ENCODE results near the gene TNRC6A. TPM values are rescaled to one million over a fixed set of nuclear protein-coding genes. Genes with fewer than 3 reads are reported as not detected.

Gene TNRC6A
- total RNA-seq, 1 donor from 2014 or later, result 68.5 TPM

GRCh38 chr16:24822974-24823373 lies 93.5 kb downstream of the TNRC6A start:
- no peak for ATAC-seq (ENCODE audit: low read depth)
- Mint-ChIP-seq H3K27ac (no peak overlapping the region), H3K9me3 (no peaks in the 10 kb centered on the region), H3K4me3 (no peak overlapping the region), H3K27me3 (no peaks in the 10 kb centered on the region), H3K4me1 (no peaks in the 10 kb centered on the region), H3K36me3 (ENCODE audit: low read depth) (peaks cover 87% of the 10 kb centered on the region)
- ChIA-PET CTCF (no interaction called here), POLR2A (no interaction called here)
- TF ChIP-seq CTCF (IDR thresholded peaks at IDR 0.05), result no peak
- no peak for DNase-seq
- intact Hi-C loops (cut with micrococcal nuclease), result no loop called here

- POLR2A ChIA-PET, result no interaction called here
- ATAC-seq (ENCODE audit: low read depth), result no peak
- Mint-ChIP-seq H3K4me1 (no peaks in the 10 kb centered on the region), H3K4me3 (no peak overlapping the region), H3K27ac (no peak overlapping the region), H3K27me3 (no peaks in the 10 kb centered on the region), H3K36me3 (ENCODE audit: low read depth) (peaks cover 68% of the 10 kb centered on the region), H3K9me3 (no peaks in the 10 kb centered on the region)
- no peak for DNase-seq
- TF ChIP-seq CTCF (IDR thresholded peaks at IDR 0.05), result no peak
- CTCF ChIA-PET, result interaction anchor here (0.8 kb wide), 1 partner anchor 399 kb away, joined by 3 read pairs; no protein-coding TSS in a partner anchor
- intact Hi-C loops (cut with micrococcal nuclease), result no loop called here
Measured at GRCh38 chr16:24825696-24826095, 96.2 kb downstream of the TNRC6A start.

GRCh38 chr16:24826096-24826690 lies 96.7 kb downstream of the TNRC6A start:
- Mint-ChIP-seq H3K36me3 (ENCODE audit: low read depth) (peaks cover 63% of the 10 kb centered on the region), H3K27ac (no peak overlapping the region), H3K27me3 (no peaks in the 10 kb centered on the region), H3K4me3 (no peak overlapping the region), H3K4me1 (no peaks in the 10 kb centered on the region), H3K9me3 (no peaks in the 10 kb centered on the region)
- ChIA-PET CTCF (interaction anchor here (0.8 kb wide), 1 partner anchor 399 kb away, joined by 3 read pairs; no protein-coding TSS in a partner anchor), POLR2A (no interaction called here)
- intact Hi-C loops (cut with micrococcal nuclease), result no loop called here
- ATAC-seq (ENCODE audit: low read depth) (no peak), DNase-seq (no peak)
- no peak for TF ChIP-seq CTCF (IDR thresholded peaks at IDR 0.05)

- ChIA-PET POLR2A (no interaction called here), CTCF (interaction anchor here (1.3 kb wide), 1 partner anchor 397 kb away, joined by 3 read pairs; no protein-coding TSS in a partner anchor)
- ATAC-seq (ENCODE audit: low read depth) (no peak), DNase-seq (no peak)
- Mint-ChIP-seq H3K27me3 (no peaks in the 10 kb centered on the region), H3K4me3 (no peak overlapping the region), H3K9me3 (no peaks in the 10 kb centered on the region), H3K4me1 (no peaks in the 10 kb centered on the region), H3K27ac (no peak overlapping the region), H3K36me3 (ENCODE audit: low read depth) (peaks cover 55% of the 10 kb centered on the region)
- no peak for TF ChIP-seq CTCF (IDR thresholded peaks at IDR 0.05)
- intact Hi-C loops (cut with micrococcal nuclease), result no loop called here
Measured at GRCh38 chr16:24826817-24827566, 97.5 kb downstream of the TNRC6A start.

- Mint-ChIP-seq H3K4me1 (no peaks in the 10 kb centered on the region), H3K9me3 (no peaks in the 10 kb centered on the region), H3K27me3 (no peaks in the 10 kb centered on the region), H3K4me3 (no peak overlapping the region), H3K36me3 (ENCODE audit: low read depth) (peaks cover 37% of the 10 kb centered on the region), H3K27ac (no peak overlapping the region)
- DNase-seq (no peak), ATAC-seq (ENCODE audit: low read depth) (no peak)
- TF ChIP-seq CTCF (IDR thresholded peaks at IDR 0.05), result no peak
- POLR2A ChIA-PET, result no interaction called here
- intact Hi-C loops (cut with micrococcal nuclease), result no loop called here
- CTCF ChIA-PET, result no interaction called here
Measured at GRCh38 chr16:24829153-24829552, 99.7 kb downstream of the TNRC6A start.
